Upper lobe of left lung (tissue), 4 donors: ENCODE measurements around the gene PPP1R1B.

Experiments used
- POLR2A ChIP-seq, 4 donors: fragments of 450-650 bp; IDR thresholded peaks; one replicate each; pipeline ENCODE4 v1.5.1; 2016 to 2017; ENCODE audit warnings: antibody characterized with exemption in 4 of 4, mild to moderate bottlenecking in 2 of 4
- TF ChIP-seq, protein P1 (sequence below), 6 experiments: fragments of 450-650 bp in 4 of 6; fragments of 200-600 bp in 2 of 6; sonication (generic) in 2 of 6; IDR thresholded peaks; one replicate each; pipeline ENCODE4 v1.5.1; 2016 to 2019; ENCODE audit warnings: antibody characterized with exemption in 6 of 6

DNA sequence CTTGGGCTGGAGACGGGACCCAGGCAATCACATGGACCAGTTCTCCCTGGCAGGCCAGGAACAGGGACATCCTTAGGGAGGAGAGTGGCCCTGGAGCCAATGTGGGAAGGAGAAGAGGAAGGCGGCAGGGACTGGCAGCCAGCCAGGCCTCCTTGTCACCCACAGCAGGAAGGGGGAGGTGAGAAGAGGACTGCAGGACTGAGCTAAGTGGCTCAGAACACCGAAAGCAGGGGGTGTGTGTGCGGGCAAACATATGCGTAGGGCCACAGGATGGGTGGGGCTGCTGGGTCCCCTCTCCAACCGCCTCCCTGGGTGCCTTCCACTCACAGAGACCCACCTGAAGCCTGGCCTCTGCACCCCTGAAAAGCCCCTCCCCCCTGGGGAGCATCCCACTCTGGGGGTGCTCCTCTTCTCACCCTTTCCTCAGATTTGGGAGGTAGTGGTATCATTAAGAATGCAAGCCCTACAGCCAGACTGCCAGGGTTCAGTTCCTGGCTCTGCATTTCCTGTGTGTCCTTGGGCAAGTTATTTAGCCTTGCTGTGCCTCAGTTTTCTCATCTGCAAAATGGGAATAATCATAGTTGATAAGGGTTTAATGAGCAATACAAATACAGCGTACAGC is 49.6 kb downstream of the PPP1R1B start:
- TF ChIP-seq, protein P1, sequence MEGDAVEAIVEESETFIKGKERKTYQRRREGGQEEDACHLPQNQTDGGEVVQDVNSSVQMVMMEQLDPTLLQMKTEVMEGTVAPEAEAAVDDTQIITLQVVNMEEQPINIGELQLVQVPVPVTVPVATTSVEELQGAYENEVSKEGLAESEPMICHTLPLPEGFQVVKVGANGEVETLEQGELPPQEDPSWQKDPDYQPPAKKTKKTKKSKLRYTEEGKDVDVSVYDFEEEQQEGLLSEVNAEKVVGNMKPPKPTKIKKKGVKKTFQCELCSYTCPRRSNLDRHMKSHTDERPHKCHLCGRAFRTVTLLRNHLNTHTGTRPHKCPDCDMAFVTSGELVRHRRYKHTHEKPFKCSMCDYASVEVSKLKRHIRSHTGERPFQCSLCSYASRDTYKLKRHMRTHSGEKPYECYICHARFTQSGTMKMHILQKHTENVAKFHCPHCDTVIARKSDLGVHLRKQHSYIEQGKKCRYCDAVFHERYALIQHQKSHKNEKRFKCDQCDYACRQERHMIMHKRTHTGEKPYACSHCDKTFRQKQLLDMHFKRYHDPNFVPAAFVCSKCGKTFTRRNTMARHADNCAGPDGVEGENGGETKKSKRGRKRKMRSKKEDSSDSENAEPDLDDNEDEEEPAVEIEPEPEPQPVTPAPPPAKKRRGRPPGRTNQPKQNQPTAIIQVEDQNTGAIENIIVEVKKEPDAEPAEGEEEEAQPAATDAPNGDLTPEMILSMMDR (IDR thresholded peaks at IDR 0.05) = no peak
- no peak for TF ChIP-seq POLR2A (IDR thresholded peaks at IDR 0.05)
